K562 (cell line): ENCODE data around the gene TSPOAP1. TPM values are rescaled to one million over a fixed set of nuclear protein-coding genes. Genes with fewer than 3 reads are reported as not detected.
A peak's percentile ranks its signal among the peaks of the same experiment; 100 is the strongest.

Experiments
- ASH1L ChIP-seq: fragments of 450-650 bp; IDR thresholded peaks from 2 replicates; pipeline ENCODE4 v1.6.1; 2018; ENCODE audit warnings: borderline replicate concordance, mild to moderate bottlenecking, low read depth; ENCODE audit not compliant: partially characterized antibody
- ATF2 ChIP-seq: sonication (generic); formaldehyde crosslinking; IDR thresholded peaks from 2 replicates; pipeline ENCODE4 v1.8.1; 2022; ENCODE audit warnings: missing genetic modification reagents
- BRF1 ChIP-seq: IDR thresholded peaks from 3 replicates; pipeline ENCODE4 v1.6.1; 2011; ENCODE audit warnings: borderline replicate concordance, mild to moderate bottlenecking; ENCODE audit not compliant: insufficient read length; ENCODE audit errors: extremely low read depth
- CBFB ChIP-seq: sonication (generic); formaldehyde crosslinking; IDR thresholded peaks from 2 replicates; pipeline ENCODE4 v1.4.0; 2020; ENCODE audit warnings: mild to moderate bottlenecking, missing genetic modification reagents
- CREB1 ChIP-seq, 2 experiments: sonication (generic) in 1 of 2; formaldehyde crosslinking in 1 of 2; IDR thresholded peaks; 2 replicates each; pipeline versions ENCODE4 v1.6.1 to v1.8.0; 2012 to 2022; ENCODE audit warnings: inconsistent platforms in 1 of 2, mild to moderate bottlenecking in 1 of 2, missing genetic modification reagents in 1 of 2, moderate library complexity in 1 of 2
- DNMT1 ChIP-seq: fragments of 450-650 bp; IDR thresholded peaks from 2 replicates; pipeline ENCODE4 v1.6.1; 2016; ENCODE audit warnings: antibody characterized with exemption, mild to moderate bottlenecking
- ELF1 ChIP-seq: fragments of 200-800 bp; sonication (Bioruptor generic); IDR thresholded peaks from 2 replicates; pipeline ENCODE4 v1.6.1; 2016; ENCODE audit warnings: missing genetic modification characterization, missing compliant biosample characterization
- FOXJ2 ChIP-seq: fragments of 200-800 bp; sonication (Bioruptor generic); IDR thresholded peaks from 2 replicates; pipeline ENCODE4 v1.6.1; 2016; ENCODE audit warnings: missing genetic modification characterization, missing compliant biosample characterization
- GABPB2 ChIP-seq: fragments of 250-450 bp; sonication (Bioruptor Pico); conservative IDR thresholded peaks from 2 replicates; pipeline ENCODE4 v1.5.1; 2021; ENCODE audit warnings: mild to moderate bottlenecking
- MAFG ChIP-seq: fragments of 450-650 bp; conservative IDR thresholded peaks from 2 replicates; pipeline ENCODE4 v1.6.1; 2016; ENCODE audit warnings: missing genetic modification characterization, missing compliant biosample characterization
- NR2F6 ChIP-seq: fragments of 450-650 bp; formaldehyde crosslinking; IDR thresholded peaks from 2 replicates; pipeline ENCODE4 v1.4.0; 2020; ENCODE audit warnings: mild to moderate bottlenecking
- PATZ1 ChIP-seq: fragments of 250-450 bp; sonication (Bioruptor Pico); IDR thresholded peaks from 2 replicates; pipeline ENCODE4 v1.5.0; 2020; ENCODE audit warnings: mild to moderate bottlenecking, borderline replicate concordance
- PTBP1 ChIP-seq: fragments of 200-400 bp; formaldehyde crosslinking; IDR thresholded peaks from 2 replicates; pipeline ENCODE4 v1.6.1; 2017; ENCODE audit warnings: low read depth, low read length
- RBM25 ChIP-seq: fragments of 200-400 bp; formaldehyde crosslinking; IDR thresholded peaks from 2 replicates; pipeline ENCODE4 v1.6.1; 2018; ENCODE audit warnings: low read length, low read depth, moderate library complexity; ENCODE audit not compliant: severe bottlenecking
- SMAD2 ChIP-seq: fragments of 150-350 bp; IDR thresholded peaks from 2 replicates; pipeline ENCODE4 v1.6.1; 2014; ENCODE audit warnings: low read depth, mild to moderate bottlenecking, low read length
- STAT5A ChIP-seq: IDR thresholded peaks from 2 replicates; pipeline ENCODE4 v1.6.1; 2012; ENCODE audit warnings: low read length, inconsistent platforms, borderline replicate concordance
- ZFP30 ChIP-seq: fragments of 250-450 bp; sonication (Bioruptor Pico); IDR thresholded peaks from 2 replicates; pipeline ENCODE4 v1.8.0; 2022; ENCODE audit warnings: moderate library complexity, mild to moderate bottlenecking, inconsistent platforms, borderline replicate concordance
- ZNF12 ChIP-seq: sonication (generic); formaldehyde crosslinking; IDR thresholded peaks from 2 replicates; pipeline ENCODE4 v1.4.0; 2020; ENCODE audit warnings: mild to moderate bottlenecking, missing genetic modification reagents
- ZNF232 ChIP-seq: sonication (generic); formaldehyde crosslinking; IDR thresholded peaks from 2 replicates; pipeline ENCODE4 v1.8.0; 2022; ENCODE audit warnings: mild to moderate bottlenecking, missing genetic modification reagents
- ZNF41 ChIP-seq: fragments of 250-450 bp; sonication (Bioruptor Pico); conservative IDR thresholded peaks from 2 replicates; pipeline ENCODE4 v1.4.0; 2020; ENCODE audit warnings: mild to moderate bottlenecking
- ZNF79 ChIP-seq: fragments of 250-450 bp; sonication (Bioruptor Pico); IDR thresholded peaks from 2 replicates; pipeline ENCODE4 v1.4.0; 2020; ENCODE audit warnings: low read depth, mild to moderate bottlenecking, moderate library complexity
- polyA plus RNA-seq, 8 experiments: library from polyadenylated mRNA; depleted of rRNA in 4 of 8; stranded (reverse) in 5 of 8; unstranded in 3 of 8; fragments of >200 nt; fragmentation: Nextera tagmentation in 2 of 8; fragmentation: Illumina TruSeq in 1 of 8; extraction: Ambion mirVana in 2 of 8; extraction: Trizol in 1 of 8; gene quantifications; 2 replicates each; pipeline versions ENCODE4 v1.2.1 to v1.2.3, GENCODE V29; 2011 to 2014; ENCODE audit warnings: inconsistent platforms in 1 of 8, missing spikeins in 1 of 8
- total RNA-seq, 7 experiments: library from RNA; depleted of rRNA in 6 of 7; stranded (reverse); fragments of >200 nt in 6 of 7; fragmentation: Illumina TruSeq in 2 of 7; extraction: Trizol in 2 of 7; gene quantifications; 2 replicates each; pipeline versions ENCODE4 v1.2.1 to v1.2.3, GENCODE V29; 2011 to 2021; ENCODE audit warnings: low replicate concordance in 1 of 7
- TF ChIP-seq, protein P1 (sequence below), 2 experiments: fragments of 450-650 bp in 1 of 2; IDR thresholded peaks; 2 replicates each; pipeline ENCODE4 v1.6.1; 2011 to 2017; ENCODE audit warnings: low read depth in 2 of 2, antibody characterized with exemption in 1 of 2, borderline replicate concordance in 1 of 2, low read length in 1 of 2, mild to moderate bottlenecking in 1 of 2, mixed read lengths in 1 of 2; ENCODE audit not compliant: control insufficient read depth in 1 of 2

TSPOAP1 gene
- total and polyA plus RNA-seq, 9 of the 15 experiments (the other 6 are each of a cell fraction or from before 2014, with no cell fraction given), result 0.87 to 3.9 (median 1.8) TPM; not detected in 2

DNA sequence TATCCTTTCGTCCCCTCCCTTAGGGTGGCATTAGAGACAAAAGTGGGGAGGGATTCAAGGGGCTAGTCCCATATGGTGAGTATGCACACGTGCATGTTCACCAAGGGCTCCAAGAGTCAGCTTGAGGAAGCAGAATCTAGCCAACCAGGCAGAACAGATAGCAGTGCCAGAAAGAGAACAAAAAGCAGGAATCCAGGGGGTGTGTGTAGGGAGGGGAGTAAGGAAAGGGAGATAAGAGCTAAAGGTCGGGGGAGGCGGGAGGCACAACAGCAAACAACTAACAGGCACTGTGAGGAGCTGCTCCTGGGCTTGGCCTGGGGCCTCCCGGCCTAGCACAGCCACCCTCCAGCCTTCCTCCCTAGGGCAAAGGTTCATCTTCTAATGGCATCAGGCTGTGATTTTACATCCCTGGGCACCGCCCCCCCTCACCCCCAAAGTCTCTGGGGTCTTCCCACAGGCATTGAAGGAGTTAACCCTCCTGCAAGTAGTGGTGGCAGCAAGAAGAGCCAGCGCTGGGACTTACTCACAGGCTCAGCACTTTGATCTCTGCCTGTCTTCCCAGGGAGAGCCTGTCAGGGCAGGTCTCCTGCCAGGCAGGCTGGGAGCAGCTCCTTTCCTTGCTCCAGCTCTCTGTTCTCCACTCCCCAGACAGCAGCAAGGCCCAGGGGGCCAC is 35.8 kb upstream of the TSPOAP1 start (continued):
- TF ChIP-seq, protein P1, sequence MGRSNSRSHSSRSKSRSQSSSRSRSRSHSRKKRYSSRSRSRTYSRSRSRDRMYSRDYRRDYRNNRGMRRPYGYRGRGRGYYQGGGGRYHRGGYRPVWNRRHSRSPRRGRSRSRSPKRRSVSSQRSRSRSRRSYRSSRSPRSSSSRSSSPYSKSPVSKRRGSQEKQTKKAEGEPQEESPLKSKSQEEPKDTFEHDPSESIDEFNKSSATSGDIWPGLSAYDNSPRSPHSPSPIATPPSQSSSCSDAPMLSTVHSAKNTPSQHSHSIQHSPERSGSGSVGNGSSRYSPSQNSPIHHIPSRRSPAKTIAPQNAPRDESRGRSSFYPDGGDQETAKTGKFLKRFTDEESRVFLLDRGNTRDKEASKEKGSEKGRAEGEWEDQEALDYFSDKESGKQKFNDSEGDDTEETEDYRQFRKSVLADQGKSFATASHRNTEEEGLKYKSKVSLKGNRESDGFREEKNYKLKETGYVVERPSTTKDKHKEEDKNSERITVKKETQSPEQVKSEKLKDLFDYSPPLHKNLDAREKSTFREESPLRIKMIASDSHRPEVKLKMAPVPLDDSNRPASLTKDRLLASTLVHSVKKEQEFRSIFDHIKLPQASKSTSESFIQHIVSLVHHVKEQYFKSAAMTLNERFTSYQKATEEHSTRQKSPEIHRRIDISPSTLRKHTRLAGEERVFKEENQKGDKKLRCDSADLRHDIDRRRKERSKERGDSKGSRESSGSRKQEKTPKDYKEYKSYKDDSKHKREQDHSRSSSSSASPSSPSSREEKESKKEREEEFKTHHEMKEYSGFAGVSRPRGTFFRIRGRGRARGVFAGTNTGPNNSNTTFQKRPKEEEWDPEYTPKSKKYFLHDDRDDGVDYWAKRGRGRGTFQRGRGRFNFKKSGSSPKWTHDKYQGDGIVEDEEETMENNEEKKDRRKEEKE (IDR thresholded peaks at IDR 0.05; ENCODE audit: borderline replicate concordance in 1 of 2, control insufficient read depth in 1 of 2, low read depth in 2 of 2, low read length in 1 of 2), result no peak
- no peak for TF ChIP-seq ASH1L
- TF ChIP-seq ATF2, result no peak
- no peak for TF ChIP-seq GABPB2 (CRISPR knock-in tag)
- no peak for TF ChIP-seq ZFP30 (CRISPR knock-in tag)
- TF ChIP-seq FOXJ2, result no peak
- no peak for TF ChIP-seq ZNF79 (CRISPR knock-in tag)
- TF ChIP-seq RBM25, result no peak
- TF ChIP-seq STAT5A, result peak; percentile 60; the same call in 1 of the 2 replicates
- TF ChIP-seq DNMT1, result no peak
- no peak for TF ChIP-seq PATZ1 (CRISPR knock-in tag)
- TF ChIP-seq SMAD2, result no peak
- no peak; the same call in 1 of the 2 replicates for TF ChIP-seq CREB1 (IDR thresholded peaks at IDR 0.05)
- TF ChIP-seq CREB1 (CRISPR knock-in tag; IDR thresholded peaks at IDR 0.05), result no peak
- no peak for TF ChIP-seq ZNF41 (CRISPR knock-in tag)
- TF ChIP-seq MAFG (tag), result no peak
- no peak for TF ChIP-seq BRF1
- TF ChIP-seq NR2F6 (CRISPR knock-in tag), result no peak
- TF ChIP-seq ZNF232, result no peak
- TF ChIP-seq ZNF12, result no peak
- no peak for TF ChIP-seq PTBP1
- no peak for TF ChIP-seq ELF1
- no peak for TF ChIP-seq CBFB (CRISPR knock-in tag)
